Measurements from ENCODE around the gene LRRC4.

The LRRC4 gene

GRCh38 chr7:128006550-128007302, 24.5 kb downstream of the LRRC4 start:
- no peak for DNase-seq (ENCODE audit: low spot score)

- no peak for DNase-seq (ENCODE audit: low spot score)
Observed at GRCh38 chr7:128005759-128006159, 25.5 kb downstream of the LRRC4 start.

DNA sequence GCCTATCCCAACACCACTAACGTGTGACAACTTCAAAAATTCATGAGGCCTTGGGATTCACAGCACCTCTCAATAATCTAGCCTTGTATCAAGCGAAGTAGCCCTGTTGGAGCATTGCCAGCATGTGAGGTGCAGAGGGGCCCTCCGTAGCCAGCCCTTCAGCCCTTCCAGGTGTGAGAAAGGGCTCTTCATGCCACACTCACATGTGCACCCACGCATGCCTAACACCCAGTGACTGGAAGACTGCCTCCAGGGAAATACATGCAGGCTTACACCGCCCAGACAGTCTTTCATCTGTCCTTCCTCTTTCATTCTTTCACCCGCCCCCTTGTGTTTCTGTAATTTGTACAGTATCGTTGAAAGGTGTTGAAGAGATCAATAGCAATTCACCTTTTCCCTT, 26.1 kb downstream of the LRRC4 start:
- no peak for DNase-seq (ENCODE audit: low spot score)

- no peak for DNase-seq (ENCODE audit: low spot score)
Observed at GRCh38 chr7:128004623-128005022, 26.6 kb downstream of the LRRC4 start.

DNA sequence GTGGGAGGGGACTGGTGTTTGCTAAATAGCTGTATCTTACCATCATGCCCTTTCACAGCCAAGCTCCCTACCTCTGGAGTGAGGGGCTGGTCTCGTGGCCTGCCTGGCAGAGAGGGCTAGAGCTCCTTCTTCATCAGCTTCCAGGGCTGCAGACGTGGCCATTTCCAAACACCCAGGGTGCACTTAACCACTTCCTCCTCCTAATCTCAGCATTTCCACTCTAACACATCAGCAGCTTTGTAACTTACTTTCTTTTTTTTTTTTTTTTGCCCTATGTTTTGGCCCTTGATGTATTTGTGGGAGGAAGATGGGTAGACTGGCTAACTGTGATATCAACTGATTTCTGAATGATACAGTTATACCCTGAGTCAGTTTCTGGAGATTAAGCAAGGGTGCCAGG, 27.4 kb downstream of the LRRC4 start:
- no peak for DNase-seq (ENCODE audit: low spot score)

DNA sequence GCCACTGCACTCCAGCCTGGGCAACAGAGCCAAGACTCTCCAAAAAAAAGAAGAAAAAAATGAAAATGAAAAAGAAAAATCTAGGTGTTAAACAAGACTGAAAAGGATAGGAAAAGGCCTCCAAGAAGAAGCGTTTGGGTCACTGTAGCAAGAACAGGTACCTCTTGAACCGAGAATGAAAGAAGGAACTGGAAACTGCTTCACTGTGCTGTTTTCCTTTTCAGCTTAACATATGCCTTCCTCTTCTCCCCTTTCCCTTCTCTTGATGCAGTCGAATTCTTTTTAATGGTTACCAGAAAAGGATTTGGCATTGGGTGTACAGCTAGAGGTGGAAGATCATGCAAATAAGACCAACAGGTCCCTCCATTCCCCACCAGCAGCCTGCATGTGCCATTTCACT, 28.1 kb downstream of the LRRC4 start:
- DNase-seq (ENCODE audit: low spot score), result no peak

- no peak for DNase-seq (ENCODE audit: low spot score)
Observed at GRCh38 chr7:128000854-128001265, 30.4 kb downstream of the LRRC4 start.

DNA sequence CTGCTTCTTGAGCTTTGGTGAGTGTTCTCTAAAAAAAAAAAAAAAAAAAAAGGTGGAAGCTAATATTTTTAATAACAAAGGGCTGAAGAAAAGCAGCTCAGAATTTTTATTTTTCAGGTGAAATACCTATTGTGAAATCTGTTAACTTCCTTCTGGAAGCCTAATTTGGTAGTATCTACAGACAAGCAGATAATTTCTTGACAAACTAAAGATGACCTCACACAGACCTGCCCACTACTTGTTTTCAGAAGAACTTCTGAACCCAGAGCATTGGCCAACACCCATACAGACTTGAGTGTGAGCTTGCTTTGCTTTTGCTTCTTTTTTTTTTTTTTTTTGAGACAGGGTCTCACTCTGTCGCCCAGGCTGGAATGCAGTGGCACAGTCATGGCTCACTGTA, 31.2 kb downstream of the LRRC4 start:
- no peak for DNase-seq (ENCODE audit: low spot score)

DNA sequence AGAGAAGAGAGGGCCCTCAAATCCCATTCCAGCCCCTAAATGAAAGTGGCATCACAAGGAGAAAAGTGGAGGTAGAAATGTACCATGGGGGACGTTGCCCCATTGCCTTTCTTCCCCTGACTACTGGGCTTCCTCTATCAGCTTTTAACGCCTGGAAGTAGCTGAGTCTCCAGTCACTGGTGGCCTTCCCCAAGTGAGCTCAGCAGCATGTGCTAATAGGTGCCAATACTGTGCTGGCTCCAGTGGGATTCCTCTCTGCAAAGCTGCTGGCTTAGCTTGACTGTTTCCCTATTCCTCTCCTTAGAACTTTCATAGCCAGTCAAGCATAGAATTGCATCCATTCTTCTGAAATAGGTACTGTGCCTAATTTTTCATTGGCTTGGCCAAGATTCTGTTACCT, 32.6 kb downstream of the LRRC4 start:
- DNase-seq (ENCODE audit: low spot score), result no peak

DNA sequence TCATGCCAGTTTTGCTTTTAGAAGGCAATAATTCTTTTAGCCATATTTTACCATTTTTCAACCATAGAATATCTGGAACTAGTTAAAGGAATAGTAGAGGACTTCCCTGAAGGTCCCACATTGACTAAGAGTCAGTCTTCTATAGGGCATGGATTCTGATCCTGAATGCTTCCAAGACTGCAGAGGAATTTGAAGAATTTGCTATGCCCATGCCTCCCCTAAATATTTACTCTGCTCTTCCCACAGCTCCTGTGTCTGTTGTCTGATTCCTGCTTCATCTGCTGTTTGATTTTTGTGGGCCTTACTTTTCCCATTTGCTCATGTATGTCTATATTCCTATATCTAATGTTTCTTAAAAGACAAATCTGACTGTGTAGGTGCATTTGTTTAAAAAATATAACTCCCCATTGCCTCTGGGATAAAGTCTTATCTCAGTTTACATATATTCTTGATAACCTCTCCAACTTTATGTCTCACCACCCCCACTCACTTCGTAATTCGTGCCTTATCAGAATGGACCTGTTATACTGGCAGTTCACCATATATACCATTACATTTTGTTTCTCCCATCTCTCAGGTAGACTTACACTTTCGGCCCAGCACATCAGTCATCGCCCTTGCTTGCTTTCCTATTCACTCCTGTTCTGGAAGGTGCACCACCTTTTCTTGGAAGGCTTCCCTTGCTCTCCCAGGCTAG, 33.9 kb downstream of the LRRC4 start:
- no peak for DNase-seq (ENCODE audit: low spot score)

- DNase-seq (ENCODE audit: low spot score), result no peak
Observed at GRCh38 chr7:127996253-127997071, 34.8 kb downstream of the LRRC4 start.

GRCh38 chr7:127995881-127996215, 35.4 kb downstream of the LRRC4 start:
- no peak for DNase-seq (ENCODE audit: low spot score)

DNA sequence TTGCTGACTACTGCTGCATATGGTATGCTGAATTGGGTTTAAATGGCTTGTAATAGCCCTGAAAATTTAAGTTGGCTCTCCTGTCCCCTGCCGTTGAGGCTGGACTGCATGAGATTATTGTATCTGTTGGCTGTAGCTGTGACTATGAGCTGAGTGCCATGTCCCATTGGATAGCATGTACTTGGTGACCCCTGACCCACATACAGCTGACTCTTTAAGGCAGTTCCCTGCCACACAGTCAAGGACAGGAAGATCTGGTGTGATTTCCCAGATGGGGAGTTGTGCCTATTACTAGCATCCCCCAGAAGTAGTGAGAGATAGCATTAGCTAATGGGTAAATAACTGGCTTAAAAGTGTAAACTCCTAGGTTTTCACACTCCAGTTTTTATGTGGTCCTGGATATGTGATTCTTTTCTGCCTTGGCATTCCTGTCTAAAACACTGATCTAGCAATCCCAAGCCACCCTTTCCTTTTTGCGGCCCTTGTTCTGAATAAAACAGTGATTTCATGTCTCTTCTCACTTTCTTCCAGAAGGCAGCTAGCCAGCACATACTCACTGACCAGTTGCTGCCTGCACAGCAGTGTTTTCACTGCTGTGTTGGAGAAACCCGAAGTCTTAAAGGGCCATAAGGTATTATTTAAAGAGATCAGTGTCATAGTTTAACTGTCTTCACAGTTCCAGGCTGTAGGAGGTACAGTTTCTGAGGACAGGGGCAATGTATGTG, 35.9 kb downstream of the LRRC4 start:
- no peak for DNase-seq (ENCODE audit: low spot score)

- no peak for DNase-seq (ENCODE audit: low spot score)
Observed at GRCh38 chr7:127993987-127994386, 37.2 kb downstream of the LRRC4 start.

DNA sequence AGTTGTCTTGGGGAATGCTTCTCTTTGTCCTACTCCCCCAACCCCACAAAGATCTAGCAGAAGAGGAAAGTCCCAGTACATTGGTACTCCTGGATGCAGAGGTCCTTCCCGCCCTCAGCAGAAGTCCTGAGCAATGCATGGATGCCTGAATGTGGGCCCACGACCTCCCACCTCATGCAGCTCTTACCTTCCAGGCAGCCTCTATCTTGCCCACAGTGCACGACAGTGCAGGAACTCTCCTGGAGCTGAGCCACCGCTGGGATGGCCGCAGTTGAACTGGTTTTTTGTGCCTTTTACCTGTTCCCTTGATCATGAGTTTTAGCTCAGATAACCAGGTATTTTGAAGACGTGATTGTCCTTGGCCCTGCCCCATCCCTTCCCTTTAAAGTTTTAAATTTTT, 37.9 kb downstream of the LRRC4 start:
- DNase-seq (ENCODE audit: low spot score), result no peak

GRCh38 chr7:127988751-127989150, 42.5 kb downstream of the LRRC4 start:
- no peak for DNase-seq (ENCODE audit: low spot score)

GRCh38 chr7:127986581-127987521, 44.4 kb downstream of the LRRC4 start:
- DNase-seq (ENCODE audit: low spot score), result peak; percentile 64

DNA sequence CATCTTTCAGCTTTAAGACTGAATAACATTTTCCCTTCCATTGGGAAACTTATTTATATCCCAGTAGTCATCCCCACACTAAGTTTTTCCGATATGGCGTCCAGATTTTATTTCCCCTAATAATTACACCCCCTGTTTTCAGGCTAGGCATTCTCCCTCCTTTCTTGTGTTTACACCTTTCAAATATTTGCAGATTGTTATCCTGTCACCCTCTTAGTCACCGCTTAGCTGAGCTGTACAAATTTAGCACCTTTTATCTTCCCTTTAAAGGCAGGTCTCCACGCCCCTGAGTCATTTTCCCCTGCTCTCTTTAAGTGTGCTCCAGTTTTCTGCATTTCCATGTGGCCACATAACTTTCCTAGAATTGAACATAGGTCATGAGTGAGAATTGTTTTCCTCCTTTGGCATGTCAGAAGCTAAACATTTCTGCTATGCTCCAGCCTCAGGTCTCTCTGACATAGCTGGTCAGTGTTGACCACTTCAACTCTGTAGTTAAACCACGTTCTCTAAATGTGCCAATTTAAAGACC, 47.4 kb downstream of the LRRC4 start:
- DNase-seq (ENCODE audit: low spot score), result peak; percentile 9

- DNase-seq (ENCODE audit: low spot score), result no peak
Observed at GRCh38 chr7:127981965-127982364, 49.3 kb downstream of the LRRC4 start.

DNA sequence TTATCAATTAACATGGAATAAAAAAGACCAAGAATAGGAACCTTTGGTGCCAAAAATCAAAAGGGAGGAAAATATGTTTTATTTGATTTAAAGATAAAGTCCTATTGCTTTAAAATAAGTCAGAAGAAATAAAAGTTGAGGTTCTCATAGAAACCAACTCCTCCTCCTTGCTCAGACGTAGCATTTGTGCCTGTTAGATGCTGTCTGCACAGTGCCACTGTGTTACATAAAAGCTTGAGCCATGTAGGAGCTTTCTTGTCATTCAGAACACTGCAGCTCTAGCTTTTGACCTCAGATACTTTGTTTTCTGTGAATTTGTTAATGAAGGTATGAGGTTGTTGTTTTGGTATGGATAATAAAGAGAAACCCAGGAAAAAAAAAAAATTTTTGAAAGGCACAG, 50.3 kb downstream of the LRRC4 start:
- no peak for DNase-seq (ENCODE audit: low spot score)

DNA sequence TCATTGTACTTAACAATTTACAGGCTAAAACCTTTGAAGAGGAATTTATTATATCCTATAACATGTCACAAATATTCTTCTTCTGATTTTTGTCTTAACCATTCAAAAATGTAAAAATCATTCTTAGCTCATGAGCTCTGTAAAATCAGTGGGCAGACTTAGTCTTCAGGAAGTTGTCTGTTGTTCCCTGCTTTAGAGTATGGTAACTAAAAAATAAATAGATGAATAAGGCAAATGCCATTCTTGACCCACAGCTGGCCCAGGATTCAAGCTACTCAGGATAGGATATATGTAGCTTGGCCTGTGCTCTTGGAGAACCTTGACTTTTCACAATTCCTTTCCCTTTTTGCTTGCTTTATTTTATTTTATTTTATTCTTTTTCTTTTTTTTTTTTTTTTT, 51.5 kb downstream of the LRRC4 start:
- DNase-seq (ENCODE audit: low spot score), result no peak

Measured in hematopoietic multipotent progenitor cell treated with erythropoietin and hydrocortisone succinate and interleukin-3 and kit ligand, for 17 days (in vitro differentiated cells).